HFF-Myc (cell line): ENCODE results near the gene GHRL.

Experiments
- DNase-seq: peaks from one replicate; pipeline ENCODE4 v3.0.0-alpha.2; 2011; ENCODE audit warnings: low read depth; ENCODE audit errors: extremely low read depth
- H3K4me3 ChIP-seq: replicated peaks from 2 replicates; pipeline ENCODE4 v1.5.1; 2011; ENCODE audit warnings: low read depth, mild to moderate bottlenecking, control low read depth, low read length
- CTCF ChIP-seq: IDR thresholded peaks from 2 replicates; pipeline ENCODE4 v1.5.1; 2012; ENCODE audit warnings: mild to moderate bottlenecking, low read depth, low read length, control low read depth; ENCODE audit errors: missing control alignments

GHRL gene

GRCh38 chr3:10312391-10312790 is 19.6 kb upstream of the GHRL start:
- no peak for TF ChIP-seq CTCF
- H3K4me3 ChIP-seq: no peak overlapping the region
- no peak for DNase-seq

- no peak for TF ChIP-seq CTCF
- DNase-seq: no peak
These were observed 19.0 kb upstream of the GHRL start for GRCh38 chr3:10311710-10312109.

GRCh38 chr3:10310578-10310977 is 17.8 kb upstream of the GHRL start:
- no peak overlapping the region for H3K4me3 ChIP-seq
- no peak for TF ChIP-seq CTCF
- DNase-seq: peak; percentile 57

More at GRCh38 chr3:10311710-10312109, 19.0 kb upstream of the GHRL start:
- no peak overlapping the region for H3K4me3 ChIP-seq

GRCh38 chr3:10309736-10310135 is 17.0 kb upstream of the GHRL start:
- TF ChIP-seq CTCF: no peak
- DNase-seq: no peak
- H3K4me3 ChIP-seq: no peak overlapping the region

GRCh38 chr3:10308678-10309077 is 15.9 kb upstream of the GHRL start:
- no peak for DNase-seq
- no peak overlapping the region for H3K4me3 ChIP-seq
- TF ChIP-seq CTCF: no peak

- no peak overlapping the region for H3K4me3 ChIP-seq
- DNase-seq: no peak
- TF ChIP-seq CTCF: no peak
These were observed 13.4 kb upstream of the GHRL start for GRCh38 chr3:10306156-10306555.

GRCh38 chr3:10305331-10305902 is 12.7 kb upstream of the GHRL start:
- no peak overlapping the region for H3K4me3 ChIP-seq
- no peak for DNase-seq
- TF ChIP-seq CTCF: no peak
